ENCODE data around the gene FGFR2. TPM values are rescaled to one million over a fixed set of nuclear protein-coding genes. Genes with fewer than 3 reads are reported as not detected.

FGFR2 gene
- total RNA-seq, 1 donor from 2014 or later: 7.4 TPM

GRCh38 chr10:121436630-121437341 is 161.5 kb downstream of the FGFR2 start:
- H3K4me3 Mint-ChIP-seq (ENCODE audit: unreplicated experiment): no peak overlapping the region
- no peak for DNase-seq
- H3K4me1 Mint-ChIP-seq (ENCODE audit: low read depth, unreplicated experiment): peaks cover 13% of the 10 kb centered on the region
- peaks cover 3% of the 10 kb centered on the region for H3K27me3 Mint-ChIP-seq (ENCODE audit: unreplicated experiment)
- no peaks in the 10 kb centered on the region for H3K36me3 Mint-ChIP-seq (ENCODE audit: unreplicated experiment)
- TF ChIP-seq CTCF (IDR thresholded peaks at IDR 0.05; ENCODE audit: partially characterized antibody, unreplicated experiment): no peak
- no peak overlapping the region for H3K27ac Mint-ChIP-seq (ENCODE audit: unreplicated experiment)
- H3K9me3 Mint-ChIP-seq (ENCODE audit: unreplicated experiment): peaks cover 2% of the 10 kb centered on the region

GRCh38 chr10:121436281-121436629 is 162.0 kb downstream of the FGFR2 start:
- H3K4me3 Mint-ChIP-seq (ENCODE audit: unreplicated experiment): no peak overlapping the region
- no peaks in the 10 kb centered on the region for H3K36me3 Mint-ChIP-seq (ENCODE audit: unreplicated experiment)
- no peak overlapping the region for H3K27ac Mint-ChIP-seq (ENCODE audit: unreplicated experiment)
- TF ChIP-seq CTCF (IDR thresholded peaks at IDR 0.05; ENCODE audit: partially characterized antibody, unreplicated experiment): no peak
- peaks cover 2% of the 10 kb centered on the region for H3K9me3 Mint-ChIP-seq (ENCODE audit: unreplicated experiment)
- DNase-seq: no peak
- peaks cover 13% of the 10 kb centered on the region for H3K4me1 Mint-ChIP-seq (ENCODE audit: low read depth, unreplicated experiment)
- peaks cover 3% of the 10 kb centered on the region for H3K27me3 Mint-ChIP-seq (ENCODE audit: unreplicated experiment)

DNA sequence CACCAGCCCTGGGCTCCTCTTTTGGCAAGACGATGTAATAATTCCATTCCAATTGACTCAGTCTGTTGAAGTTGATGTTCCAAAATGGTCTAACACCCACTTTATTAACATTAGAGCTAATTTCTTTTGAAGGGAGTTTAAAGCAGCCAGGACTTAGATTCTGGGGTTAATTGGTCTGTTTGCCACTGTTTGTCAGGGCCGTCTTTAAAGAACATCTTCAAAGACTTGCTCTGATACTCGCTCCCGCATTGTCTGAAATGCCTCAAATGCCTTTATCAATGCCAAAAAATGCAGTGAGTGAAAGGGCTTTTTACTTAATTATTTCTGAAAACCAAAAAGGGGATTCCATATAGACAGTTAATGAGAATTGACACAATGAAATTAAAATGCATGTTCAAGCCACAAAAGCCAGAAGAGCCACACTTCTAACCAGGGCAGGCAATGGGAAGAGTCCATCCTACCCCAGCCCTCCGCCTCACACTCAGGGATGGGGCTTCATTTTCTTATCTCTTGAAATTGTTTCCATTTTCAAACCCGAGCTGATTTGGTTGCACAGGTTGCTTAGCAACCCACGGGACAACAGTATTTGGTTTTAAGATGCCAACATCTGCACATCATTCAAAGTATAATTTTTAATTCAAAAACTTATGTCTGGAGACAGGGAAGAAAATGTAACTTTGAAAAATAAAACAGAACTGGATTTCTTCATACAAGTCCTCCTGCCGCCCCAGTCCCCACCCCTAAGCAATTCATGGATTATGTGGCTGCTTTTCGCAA is 163.0 kb downstream of the FGFR2 start:
- no peak for DNase-seq
- Mint-ChIP-seq H3K27me3 (ENCODE audit: unreplicated experiment) (peaks cover 3% of the 10 kb centered on the region), H3K4me3 (ENCODE audit: unreplicated experiment) (no peak overlapping the region), H3K27ac (ENCODE audit: unreplicated experiment) (no peak overlapping the region), H3K9me3 (ENCODE audit: unreplicated experiment) (peaks cover 2% of the 10 kb centered on the region), H3K4me1 (ENCODE audit: low read depth, unreplicated experiment) (peaks cover 13% of the 10 kb centered on the region), H3K36me3 (ENCODE audit: unreplicated experiment) (no peaks in the 10 kb centered on the region)
- TF ChIP-seq CTCF (IDR thresholded peaks at IDR 0.05; ENCODE audit: partially characterized antibody, unreplicated experiment): no peak

DNA sequence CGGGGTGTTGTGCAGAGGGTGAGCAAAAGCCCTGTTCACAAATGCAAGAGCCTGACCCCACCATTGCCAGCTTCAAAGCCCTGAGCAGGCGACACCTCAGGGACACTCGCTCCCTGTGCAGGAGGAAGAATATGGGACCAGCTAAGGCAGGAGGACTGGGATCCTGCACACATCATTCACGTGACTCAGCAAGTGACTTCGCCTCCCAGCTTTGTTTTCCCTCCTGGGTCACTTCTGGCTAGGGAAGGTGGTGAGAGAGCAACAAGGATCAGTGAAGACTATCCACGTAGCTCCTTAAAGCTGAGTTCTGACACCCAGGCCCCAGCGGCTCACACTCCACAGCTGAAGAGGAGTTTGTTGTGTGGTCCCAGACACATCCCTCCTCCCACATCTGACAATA is 164.3 kb downstream of the FGFR2 start:
- Mint-ChIP-seq H3K27ac (ENCODE audit: unreplicated experiment) (no peak overlapping the region), H3K4me1 (ENCODE audit: low read depth, unreplicated experiment) (peaks cover 13% of the 10 kb centered on the region), H3K9me3 (ENCODE audit: unreplicated experiment) (peaks cover 2% of the 10 kb centered on the region), H3K4me3 (ENCODE audit: unreplicated experiment) (no peak overlapping the region), H3K27me3 (ENCODE audit: unreplicated experiment) (peaks cover 3% of the 10 kb centered on the region), H3K36me3 (ENCODE audit: unreplicated experiment) (no peaks in the 10 kb centered on the region)
- no peak for DNase-seq
- TF ChIP-seq CTCF (IDR thresholded peaks at IDR 0.05; ENCODE audit: partially characterized antibody, unreplicated experiment): no peak

GRCh38 chr10:121428867-121429266 is 169.4 kb downstream of the FGFR2 start:
- DNase-seq: no peak
- Mint-ChIP-seq H3K4me3 (ENCODE audit: unreplicated experiment) (no peak overlapping the region), H3K27me3 (ENCODE audit: unreplicated experiment) (peaks cover 3% of the 10 kb centered on the region), H3K4me1 (ENCODE audit: low read depth, unreplicated experiment) (no peaks in the 10 kb centered on the region), H3K9me3 (ENCODE audit: unreplicated experiment) (no peaks in the 10 kb centered on the region), H3K27ac (ENCODE audit: unreplicated experiment) (no peak overlapping the region), H3K36me3 (ENCODE audit: unreplicated experiment) (peaks cover 4% of the 10 kb centered on the region)
- no peak for TF ChIP-seq CTCF (IDR thresholded peaks at IDR 0.05; ENCODE audit: partially characterized antibody, unreplicated experiment)
